HEK293 (cell line): ENCODE measurements around the gene LDB1.

ENCODE experiments used
- EGR2 ChIP-seq: fragments of 450-650 bp; formaldehyde crosslinking; IDR thresholded peaks from 2 replicates; pipeline ENCODE4 v1.5.1; 2016; ENCODE audit warnings: low read depth, missing biosample characterization, missing genetic modification characterization
- GLI4 ChIP-seq: fragments of 450-650 bp; formaldehyde crosslinking; IDR thresholded peaks from 2 replicates; pipeline ENCODE4 v1.5.1; 2016; ENCODE audit warnings: missing biosample characterization, missing genetic modification characterization
- KLF1 ChIP-seq: fragments of 450-650 bp; formaldehyde crosslinking; IDR thresholded peaks from 2 replicates; pipeline ENCODE4 v1.5.1; 2016; ENCODE audit warnings: missing biosample characterization, missing genetic modification characterization
- KLF9 ChIP-seq: fragments of 450-650 bp; formaldehyde crosslinking; IDR thresholded peaks from 2 replicates; pipeline ENCODE4 v1.5.1; 2016; ENCODE audit warnings: missing biosample characterization, missing genetic modification characterization, low read depth
- OVOL3 ChIP-seq: fragments of 450-650 bp; formaldehyde crosslinking; IDR thresholded peaks from 2 replicates; pipeline ENCODE4 v1.5.1; 2016; ENCODE audit warnings: missing biosample characterization, missing genetic modification characterization
- SP7 ChIP-seq: fragments of 450-650 bp; formaldehyde crosslinking; IDR thresholded peaks from 2 replicates; pipeline ENCODE4 v1.5.1; 2016; ENCODE audit warnings: missing biosample characterization, missing genetic modification characterization
- WT1 ChIP-seq: fragments of 450-650 bp; formaldehyde crosslinking; IDR thresholded peaks from 2 replicates; pipeline ENCODE4 v1.5.1; 2016; ENCODE audit warnings: missing biosample characterization, missing genetic modification characterization
- ZBTB48 ChIP-seq: fragments of 450-650 bp; formaldehyde crosslinking; IDR thresholded peaks from 2 replicates; pipeline ENCODE4 v1.5.1; 2016; ENCODE audit warnings: missing biosample characterization, missing genetic modification characterization
- ZIC2 ChIP-seq: fragments of 450-650 bp; formaldehyde crosslinking; IDR thresholded peaks from 2 replicates; pipeline ENCODE4 v1.5.1; 2016; ENCODE audit warnings: missing biosample characterization, missing genetic modification characterization
- ZNF133 ChIP-seq: fragments of 450-650 bp; formaldehyde crosslinking; IDR thresholded peaks from 2 replicates; pipeline ENCODE4 v1.5.1; 2016; ENCODE audit warnings: missing biosample characterization, missing genetic modification characterization
- ZNF169 ChIP-seq: fragments of 450-650 bp; formaldehyde crosslinking; IDR thresholded peaks from 2 replicates; pipeline ENCODE4 v1.5.1; 2016; ENCODE audit warnings: missing biosample characterization, missing genetic modification characterization
- ZNF223 ChIP-seq: fragments of 450-650 bp; formaldehyde crosslinking; IDR thresholded peaks from 2 replicates; pipeline ENCODE4 v1.5.1; 2016; ENCODE audit warnings: missing biosample characterization, missing genetic modification characterization
- ZNF302 ChIP-seq: fragments of 450-650 bp; formaldehyde crosslinking; IDR thresholded peaks from 2 replicates; pipeline ENCODE4 v1.5.1; 2016; ENCODE audit warnings: missing biosample characterization, missing genetic modification characterization, low read depth
- ZNF354C ChIP-seq: fragments of 450-650 bp; formaldehyde crosslinking; IDR thresholded peaks from 2 replicates; pipeline ENCODE4 v1.5.1; 2016; ENCODE audit warnings: missing biosample characterization, missing genetic modification characterization, low read depth, borderline replicate concordance
- ZNF433 ChIP-seq: fragments of 450-650 bp; formaldehyde crosslinking; IDR thresholded peaks from 2 replicates; pipeline ENCODE4 v1.5.1; 2016; ENCODE audit warnings: missing biosample characterization, missing genetic modification characterization, low read depth
- ZNF473 ChIP-seq: fragments of 450-650 bp; formaldehyde crosslinking; IDR thresholded peaks from 2 replicates; pipeline ENCODE4 v1.5.1; 2017; ENCODE audit warnings: missing biosample characterization, missing genetic modification characterization
- ZNF600 ChIP-seq: fragments of 450-650 bp; formaldehyde crosslinking; IDR thresholded peaks from 2 replicates; pipeline ENCODE4 v1.5.1; 2016; ENCODE audit warnings: missing biosample characterization, missing genetic modification characterization
- TF ChIP-seq, protein P1 (sequence below): fragments of 450-650 bp; formaldehyde crosslinking; IDR thresholded peaks from 2 replicates; pipeline ENCODE4 v1.5.1; 2017; ENCODE audit warnings: missing biosample characterization, missing genetic modification characterization
- TF ChIP-seq, protein P2 (sequence below): fragments of 450-650 bp; formaldehyde crosslinking; IDR thresholded peaks from 2 replicates; pipeline ENCODE4 v1.5.1; 2016; ENCODE audit warnings: missing biosample characterization, missing genetic modification characterization
- TF ChIP-seq, protein P3 (sequence below): fragments of 450-650 bp; formaldehyde crosslinking; IDR thresholded peaks from 2 replicates; pipeline ENCODE4 v1.5.1; 2017; ENCODE audit warnings: missing biosample characterization, missing genetic modification characterization
- TF ChIP-seq, protein P4 (sequence below): fragments of 450-650 bp; formaldehyde crosslinking; IDR thresholded peaks from 2 replicates; pipeline ENCODE4 v1.5.1; 2016; ENCODE audit warnings: missing biosample characterization, missing genetic modification characterization
- TF ChIP-seq, protein P5 (sequence below): fragments of 450-650 bp; formaldehyde crosslinking; IDR thresholded peaks from 2 replicates; pipeline ENCODE4 v1.5.1; 2016; ENCODE audit warnings: missing biosample characterization, missing genetic modification characterization
- TF ChIP-seq, protein P6 (sequence below): fragments of 450-650 bp; formaldehyde crosslinking; IDR thresholded peaks from 2 replicates; pipeline ENCODE4 v1.5.1; 2016; ENCODE audit warnings: missing biosample characterization, missing genetic modification characterization, low read depth
- TF ChIP-seq, protein P7 (sequence below): fragments of 450-650 bp; formaldehyde crosslinking; IDR thresholded peaks from 2 replicates; pipeline ENCODE4 v1.5.1; 2016; ENCODE audit warnings: missing biosample characterization, missing genetic modification characterization, low read depth
- TF ChIP-seq, protein P8 (sequence below): fragments of 450-650 bp; formaldehyde crosslinking; IDR thresholded peaks from 2 replicates; pipeline ENCODE4 v1.5.1; 2016; ENCODE audit warnings: missing biosample characterization, missing genetic modification characterization, borderline replicate concordance

The LDB1 gene

DNA sequence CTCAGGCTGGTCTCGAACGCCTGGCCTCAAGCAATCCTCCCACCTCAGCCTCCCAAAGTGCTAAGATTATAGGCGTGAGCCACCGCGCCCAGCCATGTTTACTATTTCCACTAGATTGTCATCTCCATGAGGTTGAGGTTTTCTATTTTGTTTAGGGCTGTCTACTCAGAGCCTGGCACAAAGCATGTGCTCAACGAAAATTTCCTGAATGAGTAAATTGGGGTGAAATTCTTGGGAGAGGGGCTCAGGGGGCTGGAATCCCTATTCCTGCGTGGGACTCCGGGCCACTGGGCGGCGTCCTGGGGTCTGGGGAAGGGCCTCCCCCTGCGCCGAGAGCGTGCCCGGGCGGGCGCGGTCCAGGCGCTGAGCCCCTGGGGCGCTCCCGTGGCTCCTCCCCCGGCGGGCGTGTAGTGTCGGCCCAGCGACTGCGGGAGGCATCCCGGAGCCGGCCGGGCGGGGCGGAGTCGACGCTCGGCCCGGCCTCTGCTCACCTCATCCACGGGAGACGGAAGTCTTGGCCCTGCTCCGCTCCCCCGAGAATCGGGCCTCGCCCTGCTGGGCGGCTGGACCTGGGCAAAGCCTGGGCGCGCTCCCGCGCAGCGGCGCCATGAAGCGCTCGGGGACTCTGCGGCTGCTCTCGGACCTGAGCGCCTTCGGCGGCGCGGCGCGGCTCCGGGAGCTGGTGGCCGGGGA, 55.2 kb downstream of the LDB1 start, which contains the start of gene HPS6 (continued):
- TF ChIP-seq, protein P1, sequence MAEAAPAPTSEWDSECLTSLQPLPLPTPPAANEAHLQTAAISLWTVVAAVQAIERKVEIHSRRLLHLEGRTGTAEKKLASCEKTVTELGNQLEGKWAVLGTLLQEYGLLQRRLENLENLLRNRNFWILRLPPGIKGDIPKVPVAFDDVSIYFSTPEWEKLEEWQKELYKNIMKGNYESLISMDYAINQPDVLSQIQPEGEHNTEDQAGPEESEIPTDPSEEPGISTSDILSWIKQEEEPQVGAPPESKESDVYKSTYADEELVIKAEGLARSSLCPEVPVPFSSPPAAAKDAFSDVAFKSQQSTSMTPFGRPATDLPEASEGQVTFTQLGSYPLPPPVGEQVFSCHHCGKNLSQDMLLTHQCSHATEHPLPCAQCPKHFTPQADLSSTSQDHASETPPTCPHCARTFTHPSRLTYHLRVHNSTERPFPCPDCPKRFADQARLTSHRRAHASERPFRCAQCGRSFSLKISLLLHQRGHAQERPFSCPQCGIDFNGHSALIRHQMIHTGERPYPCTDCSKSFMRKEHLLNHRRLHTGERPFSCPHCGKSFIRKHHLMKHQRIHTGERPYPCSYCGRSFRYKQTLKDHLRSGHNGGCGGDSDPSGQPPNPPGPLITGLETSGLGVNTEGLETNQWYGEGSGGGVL (tag by site-specific recombination) = no peak
- TF ChIP-seq, protein P2, sequence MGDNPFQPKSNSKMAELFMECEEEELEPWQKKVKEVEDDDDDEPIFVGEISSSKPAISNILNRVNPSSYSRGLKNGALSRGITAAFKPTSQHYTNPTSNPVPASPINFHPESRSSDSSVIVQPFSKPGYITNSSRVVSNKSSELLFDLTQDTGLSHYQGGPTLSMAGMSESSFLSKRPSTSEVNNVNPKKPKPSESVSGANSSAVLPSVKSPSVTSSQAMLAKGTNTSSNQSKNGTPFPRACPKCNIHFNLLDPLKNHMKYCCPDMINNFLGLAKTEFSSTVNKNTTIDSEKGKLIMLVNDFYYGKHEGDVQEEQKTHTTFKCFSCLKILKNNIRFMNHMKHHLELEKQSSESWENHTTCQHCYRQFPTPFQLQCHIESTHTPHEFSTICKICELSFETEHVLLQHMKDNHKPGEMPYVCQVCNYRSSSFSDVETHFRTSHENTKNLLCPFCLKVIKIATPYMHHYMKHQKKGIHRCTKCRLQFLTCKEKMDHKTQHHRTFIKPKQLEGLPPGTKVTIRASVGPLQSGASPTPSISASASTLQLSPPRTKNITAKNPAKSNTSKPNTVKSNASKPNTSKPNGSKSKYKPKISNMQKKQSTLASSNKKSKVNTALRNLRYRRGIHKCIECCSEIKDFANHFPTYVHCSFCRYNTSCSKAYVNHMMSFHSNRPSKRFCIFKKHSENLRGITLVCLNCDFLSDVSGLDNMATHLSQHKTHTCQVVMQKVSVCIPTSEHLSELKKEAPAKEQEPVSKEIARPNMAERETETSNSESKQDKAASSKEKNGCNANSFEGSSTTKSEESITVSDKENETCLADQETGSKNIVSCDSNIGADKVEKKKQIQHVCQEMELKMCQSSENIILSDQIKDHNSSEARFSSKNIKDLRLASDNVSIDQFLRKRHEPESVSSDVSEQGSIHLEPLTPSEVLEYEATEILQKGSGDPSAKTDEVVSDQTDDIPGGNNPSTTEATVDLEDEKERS = 0 out of 2 replicates have a peak, but pooled peaks have one; percentile 14
- TF ChIP-seq ZNF223 (tag by site-specific recombination) (no peak), ZBTB48 (no peak), KLF1 (peak; percentile 89), KLF9 (0 out of 2 replicates have a peak, but pooled peaks have one; percentile 36), EGR2 (tag by site-specific recombination) (no peak), GLI4 (no peak), ZNF473 (no peak), ZNF302 (tag by site-specific recombination) (no peak), ZNF133 (no peak), ZIC2 (tag by site-specific recombination) (peak; percentile 87), ZNF433 (no peak), ZNF600 (tag by site-specific recombination) (peak; percentile 69), ZNF354C (tag by site-specific recombination) (no peak), OVOL3 (no peak), ZNF169 (no peak), SP7 (tag by site-specific recombination) (peak; percentile 63; the same call in 1 of the 2 replicates), WT1 (tag by site-specific recombination) (peak; percentile 36)
- TF ChIP-seq, protein P3, sequence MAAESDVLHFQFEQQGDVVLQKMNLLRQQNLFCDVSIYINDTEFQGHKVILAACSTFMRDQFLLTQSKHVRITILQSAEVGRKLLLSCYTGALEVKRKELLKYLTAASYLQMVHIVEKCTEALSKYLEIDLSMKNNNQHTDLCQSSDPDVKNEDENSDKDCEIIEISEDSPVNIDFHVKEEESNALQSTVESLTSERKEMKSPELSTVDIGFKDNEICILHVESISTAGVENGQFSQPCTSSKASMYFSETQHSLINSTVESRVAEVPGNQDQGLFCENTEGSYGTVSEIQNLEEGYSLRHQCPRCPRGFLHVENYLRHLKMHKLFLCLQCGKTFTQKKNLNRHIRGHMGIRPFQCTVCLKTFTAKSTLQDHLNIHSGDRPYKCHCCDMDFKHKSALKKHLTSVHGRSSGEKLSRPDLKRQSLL = no peak
- TF ChIP-seq, protein P4, sequence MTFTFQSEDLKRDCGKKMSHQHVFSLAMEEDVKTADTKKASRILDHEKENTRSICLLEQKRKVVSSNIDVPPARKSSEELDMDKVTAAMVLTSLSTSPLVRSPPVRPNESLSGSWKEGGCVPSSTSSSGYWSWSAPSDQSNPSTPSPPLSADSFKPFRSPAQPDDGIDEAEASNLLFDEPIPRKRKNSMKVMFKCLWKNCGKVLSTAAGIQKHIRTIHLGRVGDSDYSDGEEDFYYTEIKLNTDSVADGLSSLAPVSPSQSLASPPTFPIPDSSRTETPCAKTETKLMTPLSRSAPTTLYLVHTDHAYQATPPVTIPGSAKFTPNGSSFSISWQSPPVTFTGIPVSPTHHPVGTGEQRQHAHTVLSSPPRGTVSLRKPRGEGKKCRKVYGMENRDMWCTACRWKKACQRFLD (tag by site-specific recombination) = no peak
- TF ChIP-seq, protein P5, sequence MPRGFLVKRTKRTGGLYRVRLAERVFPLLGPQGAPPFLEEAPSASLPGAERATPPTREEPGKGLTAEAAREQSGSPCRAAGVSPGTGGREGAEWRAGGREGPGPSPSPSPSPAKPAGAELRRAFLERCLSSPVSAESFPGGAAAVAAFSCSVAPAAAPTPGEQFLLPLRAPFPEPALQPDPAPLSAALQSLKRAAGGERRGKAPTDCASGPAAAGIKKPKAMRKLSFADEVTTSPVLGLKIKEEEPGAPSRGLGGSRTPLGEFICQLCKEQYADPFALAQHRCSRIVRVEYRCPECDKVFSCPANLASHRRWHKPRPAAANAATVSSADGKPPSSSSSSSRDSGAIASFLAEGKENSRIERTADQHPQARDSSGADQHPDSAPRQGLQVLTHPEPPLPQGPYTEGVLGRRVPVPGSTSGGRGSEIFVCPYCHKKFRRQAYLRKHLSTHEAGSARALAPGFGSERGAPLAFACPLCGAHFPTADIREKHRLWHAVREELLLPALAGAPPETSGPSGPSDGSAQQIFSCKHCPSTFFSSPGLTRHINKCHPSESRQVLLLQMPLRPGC = no peak
- TF ChIP-seq, protein P6, sequence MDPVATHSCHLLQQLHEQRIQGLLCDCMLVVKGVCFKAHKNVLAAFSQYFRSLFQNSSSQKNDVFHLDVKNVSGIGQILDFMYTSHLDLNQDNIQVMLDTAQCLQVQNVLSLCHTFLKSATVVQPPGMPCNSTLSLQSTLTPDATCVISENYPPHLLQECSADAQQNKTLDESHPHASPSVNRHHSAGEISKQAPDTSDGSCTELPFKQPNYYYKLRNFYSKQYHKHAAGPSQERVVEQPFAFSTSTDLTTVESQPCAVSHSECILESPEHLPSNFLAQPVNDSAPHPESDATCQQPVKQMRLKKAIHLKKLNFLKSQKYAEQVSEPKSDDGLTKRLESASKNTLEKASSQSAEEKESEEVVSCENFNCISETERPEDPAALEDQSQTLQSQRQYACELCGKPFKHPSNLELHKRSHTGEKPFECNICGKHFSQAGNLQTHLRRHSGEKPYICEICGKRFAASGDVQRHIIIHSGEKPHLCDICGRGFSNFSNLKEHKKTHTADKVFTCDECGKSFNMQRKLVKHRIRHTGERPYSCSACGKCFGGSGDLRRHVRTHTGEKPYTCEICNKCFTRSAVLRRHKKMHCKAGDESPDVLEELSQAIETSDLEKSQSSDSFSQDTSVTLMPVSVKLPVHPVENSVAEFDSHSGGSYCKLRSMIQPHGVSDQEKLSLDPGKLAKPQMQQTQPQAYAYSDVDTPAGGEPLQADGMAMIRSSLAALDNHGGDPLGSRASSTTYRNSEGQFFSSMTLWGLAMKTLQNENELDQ (tag by site-specific recombination) = no peak
- TF ChIP-seq, protein P7, sequence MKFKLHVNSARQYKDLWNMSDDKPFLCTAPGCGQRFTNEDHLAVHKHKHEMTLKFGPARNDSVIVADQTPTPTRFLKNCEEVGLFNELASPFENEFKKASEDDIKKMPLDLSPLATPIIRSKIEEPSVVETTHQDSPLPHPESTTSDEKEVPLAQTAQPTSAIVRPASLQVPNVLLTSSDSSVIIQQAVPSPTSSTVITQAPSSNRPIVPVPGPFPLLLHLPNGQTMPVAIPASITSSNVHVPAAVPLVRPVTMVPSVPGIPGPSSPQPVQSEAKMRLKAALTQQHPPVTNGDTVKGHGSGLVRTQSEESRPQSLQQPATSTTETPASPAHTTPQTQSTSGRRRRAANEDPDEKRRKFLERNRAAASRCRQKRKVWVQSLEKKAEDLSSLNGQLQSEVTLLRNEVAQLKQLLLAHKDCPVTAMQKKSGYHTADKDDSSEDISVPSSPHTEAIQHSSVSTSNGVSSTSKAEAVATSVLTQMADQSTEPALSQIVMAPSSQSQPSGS (tag by site-specific recombination) = no peak
- TF ChIP-seq, protein P8, sequence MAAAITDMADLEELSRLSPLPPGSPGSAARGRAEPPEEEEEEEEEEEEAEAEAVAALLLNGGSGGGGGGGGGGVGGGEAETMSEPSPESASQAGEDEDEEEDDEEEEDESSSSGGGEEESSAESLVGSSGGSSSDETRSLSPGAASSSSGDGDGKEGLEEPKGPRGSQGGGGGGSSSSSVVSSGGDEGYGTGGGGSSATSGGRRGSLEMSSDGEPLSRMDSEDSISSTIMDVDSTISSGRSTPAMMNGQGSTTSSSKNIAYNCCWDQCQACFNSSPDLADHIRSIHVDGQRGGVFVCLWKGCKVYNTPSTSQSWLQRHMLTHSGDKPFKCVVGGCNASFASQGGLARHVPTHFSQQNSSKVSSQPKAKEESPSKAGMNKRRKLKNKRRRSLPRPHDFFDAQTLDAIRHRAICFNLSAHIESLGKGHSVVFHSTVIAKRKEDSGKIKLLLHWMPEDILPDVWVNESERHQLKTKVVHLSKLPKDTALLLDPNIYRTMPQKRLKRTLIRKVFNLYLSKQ = no peak
